ENCODE measurements around the gene ZNF488. TPM values are rescaled to one million over a fixed set of nuclear protein-coding genes. Genes with fewer than 3 reads are reported as not detected.

Gene ZNF488
- total RNA-seq, 5 donors from 2014 or later (not counting 1 experiment from before 2014, with no cell fraction given), result not detected

GRCh38 chr10:47405857-47406547 lies 21.9 kb upstream of the ZNF488 start:
- DNase-seq (no peak), ATAC-seq (replicated peaks in 1 of 4) (no peak)
- H3K27ac ChIP-seq (ENCODE audit: low read length), result no peak overlapping the region
- no peak overlapping the region for H3K4me3 ChIP-seq (ENCODE audit: control insufficient read depth in 1 of 2, extremely low read depth in 1 of 2, low read length in 1 of 2)
- Mint-ChIP-seq H3K4me3 (no peak overlapping the region), H3K4me1 (no peaks in the 10 kb centered on the region), H3K36me3 (peaks cover 2% of the 10 kb centered on the region), H3K27me3 (peaks cover 4 to 13% of the 10 kb centered on the region in 2 donors), H3K27ac (no peak overlapping the region), H3K9me3 (no peaks in the 10 kb centered on the region)
- H3K27me3 ChIP-seq (replicated peaks in 1 of 2; ENCODE audit: control insufficient read depth in 2 of 2, extremely low read depth in 1 of 2, insufficient read depth in 2 of 2, low read length in 1 of 2), result peaks cover 0 to 30% of the 10 kb centered on the region in 2 experiments
- ChIA-PET POLR2A (no interaction called here), CTCF (no interaction called here)
- H3K9me3 ChIP-seq, result no peaks in the 10 kb centered on the region
- WGBS (ENCODE audit: insufficient coverage), result 85% methylated on average over 2 of the region's 11 CpGs
- no peaks in the 10 kb centered on the region for H3K4me1 ChIP-seq (ENCODE audit: control insufficient read depth in 1 of 2, extremely low read depth in 1 of 2, insufficient read depth in 2 of 2, low read length in 2 of 2)
- H3K36me3 ChIP-seq (ENCODE audit: control insufficient read depth in 2 of 2, extremely low read depth in 1 of 2, insufficient read depth in 1 of 2, low read length in 1 of 2), result no peaks in the 10 kb centered on the region

GRCh38 chr10:47404937-47405336 lies 20.8 kb upstream of the ZNF488 start:
- 95% methylated on average over 2 of the region's 2 CpGs for WGBS (ENCODE audit: insufficient coverage)
- no peak overlapping the region for H3K27ac ChIP-seq (ENCODE audit: low read length)
- Mint-ChIP-seq H3K27me3 (peaks cover 4 to 14% of the 10 kb centered on the region in 2 donors), H3K27ac (no peak overlapping the region), H3K36me3 (peaks cover 2% of the 10 kb centered on the region), H3K4me1 (no peaks in the 10 kb centered on the region), H3K4me3 (no peak overlapping the region), H3K9me3 (no peaks in the 10 kb centered on the region)
- ChIA-PET CTCF (no interaction called here), POLR2A (interaction anchor here in 1 of 2 donors (0.6 kb wide), 1 partner anchor 351 kb away, joined by 6 read pairs; no protein-coding TSS in a partner anchor)
- H3K27me3 ChIP-seq (replicated peaks in 1 of 2; ENCODE audit: control insufficient read depth in 2 of 2, extremely low read depth in 1 of 2, insufficient read depth in 2 of 2, low read length in 1 of 2), result peaks cover 0 to 33% of the 10 kb centered on the region in 2 experiments
- no peak for DNase-seq
- no peaks in the 10 kb centered on the region for H3K9me3 ChIP-seq
- ATAC-seq (replicated peaks in 1 of 4), result no peak
- no peaks in the 10 kb centered on the region for H3K4me1 ChIP-seq (ENCODE audit: control insufficient read depth in 1 of 2, extremely low read depth in 1 of 2, insufficient read depth in 2 of 2, low read length in 2 of 2)
- no peaks in the 10 kb centered on the region for H3K36me3 ChIP-seq (ENCODE audit: control insufficient read depth in 2 of 2, extremely low read depth in 1 of 2, insufficient read depth in 1 of 2, low read length in 1 of 2)
- no peak overlapping the region for H3K4me3 ChIP-seq (ENCODE audit: control insufficient read depth in 1 of 2, extremely low read depth in 1 of 2, low read length in 1 of 2)

- H3K4me3 ChIP-seq (ENCODE audit: control insufficient read depth in 1 of 2, extremely low read depth in 1 of 2, low read length in 1 of 2), result no peak overlapping the region
- CTCF ChIA-PET, result no interaction called here
- H3K27me3 Mint-ChIP-seq, result peaks cover 4 to 14% of the 10 kb centered on the region in 2 donors
- WGBS (ENCODE audit: insufficient coverage), result 69% methylated on average over 6 of the region's 6 CpGs
- no peaks in the 10 kb centered on the region for H3K4me1 ChIP-seq (ENCODE audit: control insufficient read depth in 1 of 2, extremely low read depth in 1 of 2, insufficient read depth in 2 of 2, low read length in 2 of 2)
- H3K27ac ChIP-seq (ENCODE audit: low read length), result no peak overlapping the region
- H3K36me3 ChIP-seq (ENCODE audit: control insufficient read depth in 2 of 2, extremely low read depth in 1 of 2, insufficient read depth in 1 of 2, low read length in 1 of 2), result no peaks in the 10 kb centered on the region
- H3K36me3 Mint-ChIP-seq, result peaks cover 2% of the 10 kb centered on the region
- ATAC-seq (replicated peaks in 1 of 4) (no peak), DNase-seq (no peak)
- no peaks in the 10 kb centered on the region for H3K9me3 ChIP-seq
- no peaks in the 10 kb centered on the region for H3K9me3 Mint-ChIP-seq
- POLR2A ChIA-PET, result no interaction called here
- H3K4me3 Mint-ChIP-seq, result no peak overlapping the region
- peaks cover 0 to 29% of the 10 kb centered on the region in 2 experiments for H3K27me3 ChIP-seq (replicated peaks in 1 of 2; ENCODE audit: control insufficient read depth in 2 of 2, extremely low read depth in 1 of 2, insufficient read depth in 2 of 2, low read length in 1 of 2)
- no peak overlapping the region for H3K27ac Mint-ChIP-seq
- H3K4me1 Mint-ChIP-seq, result no peaks in the 10 kb centered on the region
Observed at GRCh38 chr10:47404446-47404845, 20.4 kb upstream of the ZNF488 start.

GRCh38 chr10:47403446-47404318 lies 19.6 kb upstream of the ZNF488 start:
- Histone ChIP-seq H3K4me3 (ENCODE audit: control insufficient read depth in 1 of 2, extremely low read depth in 1 of 2, low read length in 1 of 2) (no peak overlapping the region), H3K27me3 (replicated peaks in 1 of 2; ENCODE audit: control insufficient read depth in 2 of 2, extremely low read depth in 1 of 2, insufficient read depth in 2 of 2, low read length in 1 of 2) (peaks cover 0 to 25% of the 10 kb centered on the region in 2 experiments), H3K36me3 (ENCODE audit: control insufficient read depth in 2 of 2, extremely low read depth in 1 of 2, insufficient read depth in 1 of 2, low read length in 1 of 2) (no peaks in the 10 kb centered on the region), H3K9me3 (no peaks in the 10 kb centered on the region), H3K4me1 (ENCODE audit: control insufficient read depth in 1 of 2, extremely low read depth in 1 of 2, insufficient read depth in 2 of 2, low read length in 2 of 2) (no peaks in the 10 kb centered on the region), H3K27ac (ENCODE audit: low read length) (no peak overlapping the region)
- H3K4me1 Mint-ChIP-seq, result no peaks in the 10 kb centered on the region
- no peaks in the 10 kb centered on the region for H3K9me3 Mint-ChIP-seq
- H3K27me3 Mint-ChIP-seq, result peaks cover 4 to 15% of the 10 kb centered on the region in 2 donors
- no peak for DNase-seq
- no peak for ATAC-seq (replicated peaks in 1 of 4)
- ChIA-PET CTCF (no interaction called here), POLR2A (no interaction called here)
- no peak overlapping the region for H3K4me3 Mint-ChIP-seq
- H3K36me3 Mint-ChIP-seq, result peaks cover 2% of the 10 kb centered on the region
- no peak overlapping the region for H3K27ac Mint-ChIP-seq
- 67% methylated on average over 3 of the region's 6 CpGs for whole genome bisulfite sequencing (ENCODE audit: insufficient coverage)

GRCh38 chr10:47402641-47403301 lies 18.7 kb upstream of the ZNF488 start:
- peaks cover 0 to 25% of the 10 kb centered on the region in 2 experiments for H3K27me3 ChIP-seq (replicated peaks in 1 of 2; ENCODE audit: control insufficient read depth in 2 of 2, extremely low read depth in 1 of 2, insufficient read depth in 2 of 2, low read length in 1 of 2)
- no peak overlapping the region for H3K27ac ChIP-seq (ENCODE audit: low read length)
- POLR2A ChIA-PET, result no interaction called here
- H3K36me3 ChIP-seq (ENCODE audit: control insufficient read depth in 2 of 2, extremely low read depth in 1 of 2, insufficient read depth in 1 of 2, low read length in 1 of 2), result no peaks in the 10 kb centered on the region
- peaks cover 2% of the 10 kb centered on the region for H3K36me3 Mint-ChIP-seq
- 96% methylated on average over 4 of the region's 4 CpGs for WGBS (ENCODE audit: insufficient coverage)
- H3K27ac Mint-ChIP-seq, result peak overlapping the region in 1 of 2 donors; percentile 12
- H3K4me1 Mint-ChIP-seq, result no peaks in the 10 kb centered on the region
- ATAC-seq (replicated peaks in 1 of 4), result no peak
- peaks cover 11 to 22% of the 10 kb centered on the region in 2 donors for H3K27me3 Mint-ChIP-seq
- no peak for DNase-seq
- CTCF ChIA-PET, result no interaction called here
- H3K4me1 ChIP-seq (ENCODE audit: control insufficient read depth in 1 of 2, extremely low read depth in 1 of 2, insufficient read depth in 2 of 2, low read length in 2 of 2), result no peaks in the 10 kb centered on the region
- no peaks in the 10 kb centered on the region for H3K9me3 ChIP-seq
- no peaks in the 10 kb centered on the region for H3K9me3 Mint-ChIP-seq
- H3K4me3 ChIP-seq (ENCODE audit: control insufficient read depth in 1 of 2, extremely low read depth in 1 of 2, low read length in 1 of 2), result no peak overlapping the region
- no peak overlapping the region for H3K4me3 Mint-ChIP-seq

GRCh38 chr10:47401874-47402640 lies 18.0 kb upstream of the ZNF488 start:
- H3K4me1 Mint-ChIP-seq, result no peaks in the 10 kb centered on the region
- no peak overlapping the region for H3K27ac Mint-ChIP-seq
- no peaks in the 10 kb centered on the region for H3K36me3 ChIP-seq (ENCODE audit: control insufficient read depth in 2 of 2, extremely low read depth in 1 of 2, insufficient read depth in 1 of 2, low read length in 1 of 2)
- H3K4me3 Mint-ChIP-seq, result no peak overlapping the region
- H3K27me3 Mint-ChIP-seq, result peaks cover 12 to 22% of the 10 kb centered on the region in 2 donors
- no peak overlapping the region for H3K27ac ChIP-seq (ENCODE audit: low read length)
- ChIA-PET POLR2A (no interaction called here), CTCF (no interaction called here)
- H3K36me3 Mint-ChIP-seq, result peaks cover 2% of the 10 kb centered on the region
- ATAC-seq (replicated peaks in 1 of 4) (no peak), DNase-seq (no peak)
- WGBS (ENCODE audit: insufficient coverage), result 87% methylated on average over 7 of the region's 10 CpGs
- no peaks in the 10 kb centered on the region for H3K4me1 ChIP-seq (ENCODE audit: control insufficient read depth in 1 of 2, extremely low read depth in 1 of 2, insufficient read depth in 2 of 2, low read length in 2 of 2)
- H3K4me3 ChIP-seq (ENCODE audit: control insufficient read depth in 1 of 2, extremely low read depth in 1 of 2, low read length in 1 of 2), result no peak overlapping the region
- no peaks in the 10 kb centered on the region for H3K9me3 ChIP-seq
- H3K27me3 ChIP-seq (replicated peaks in 1 of 2; ENCODE audit: control insufficient read depth in 2 of 2, extremely low read depth in 1 of 2, insufficient read depth in 2 of 2, low read length in 1 of 2), result peaks cover 0 to 20% of the 10 kb centered on the region in 2 experiments
- H3K9me3 Mint-ChIP-seq, result no peaks in the 10 kb centered on the region
